DOHH2 (cell line): ENCODE results near the gene PCDHGC4.

ENCODE experiments used
- H3F3A ChIP-seq: fragments of 200-600 bp; sonication (generic), shearing (Covaris generic); 2 replicates; pipeline ENCODE4 v1.6.0; 2016; ENCODE audit warnings: antibody characterized with exemption, mild to moderate bottlenecking; ENCODE audit not compliant: control insufficient read depth, insufficient read depth
- H3K27ac ChIP-seq: fragments of 200-600 bp; sonication (generic); 2 replicates; pipeline ENCODE4 v1.5.1; 2014; ENCODE audit warnings: low read depth, mild to moderate bottlenecking, low read length, moderate library complexity
- H3K27me3 ChIP-seq: fragments of 200-600 bp; sonication (generic); 2 replicates; pipeline ENCODE4 v1.6.1; 2014; ENCODE audit warnings: mild to moderate bottlenecking, low read length, mixed read lengths; ENCODE audit not compliant: control insufficient read depth
- H3K36me3 ChIP-seq: fragments of 200-600 bp; sonication (generic); 2 replicates; pipeline ENCODE4 v1.6.1; 2014; ENCODE audit warnings: mild to moderate bottlenecking, low read length, moderate library complexity, mixed read lengths; ENCODE audit not compliant: control insufficient read depth
- H3K4me1 ChIP-seq: fragments of 200-600 bp; sonication (generic); 2 replicates; pipeline ENCODE4 v1.6.1; 2014; ENCODE audit warnings: mild to moderate bottlenecking, low read length, mixed read lengths; ENCODE audit not compliant: control insufficient read depth
- H3K4me2 ChIP-seq: fragments of 200-600 bp; sonication (generic); 2 replicates; pipeline ENCODE4 v1.6.0; 2014; ENCODE audit warnings: mild to moderate bottlenecking, low read length, moderate library complexity
- H3K4me3 ChIP-seq: fragments of 200-600 bp; sonication (generic); 2 replicates; pipeline ENCODE4 v1.5.1; 2014; ENCODE audit warnings: mild to moderate bottlenecking, low read length, mixed read lengths
- H3K79me2 ChIP-seq: fragments of 200-600 bp; sonication (generic); 2 replicates; pipeline ENCODE4 v1.6.1; 2014; ENCODE audit warnings: mild to moderate bottlenecking, low read length, mixed read lengths; ENCODE audit not compliant: control insufficient read depth
- H3K9me2 ChIP-seq: fragments of 200-600 bp; sonication (generic); replicated peaks from 2 replicates; pipeline ENCODE4 v1.6.1; 2014; ENCODE audit warnings: mild to moderate bottlenecking, low read length, mixed read lengths; ENCODE audit not compliant: control insufficient read depth
- H3K9me3 ChIP-seq: fragments of 200-600 bp; sonication (generic); 2 replicates; pipeline ENCODE4 v1.6.1; 2014; ENCODE audit warnings: antibody characterized with exemption, low read length, mixed read lengths; ENCODE audit not compliant: control insufficient read depth, insufficient read depth
- H4K20me1 ChIP-seq: fragments of 200-600 bp; sonication (generic); 2 replicates; pipeline ENCODE4 v1.6.0; 2014; ENCODE audit warnings: low read depth, mild to moderate bottlenecking, antibody characterized with exemption, low read length, moderate library complexity; ENCODE audit not compliant: control insufficient read depth, insufficient read depth
- EZH2phosphoT487 ChIP-seq: fragments of 200-600 bp; sonication (generic); IDR thresholded peaks from 2 replicates; pipeline ENCODE4 v1.6.1; 2017; ENCODE audit warnings: borderline replicate concordance, mild to moderate bottlenecking, antibody characterized with exemption, low read length, moderate library complexity, mixed read lengths
- TF ChIP-seq, protein P1 (sequence below): fragments of 200-600 bp; sonication (generic); IDR thresholded peaks from one replicate; pipeline ENCODE4 v1.5.1; 2014; ENCODE audit warnings: antibody characterized with exemption, mild to moderate bottlenecking, low read depth, low read length; ENCODE audit not compliant: poor library complexity, severe bottlenecking

Gene PCDHGC4

DNA sequence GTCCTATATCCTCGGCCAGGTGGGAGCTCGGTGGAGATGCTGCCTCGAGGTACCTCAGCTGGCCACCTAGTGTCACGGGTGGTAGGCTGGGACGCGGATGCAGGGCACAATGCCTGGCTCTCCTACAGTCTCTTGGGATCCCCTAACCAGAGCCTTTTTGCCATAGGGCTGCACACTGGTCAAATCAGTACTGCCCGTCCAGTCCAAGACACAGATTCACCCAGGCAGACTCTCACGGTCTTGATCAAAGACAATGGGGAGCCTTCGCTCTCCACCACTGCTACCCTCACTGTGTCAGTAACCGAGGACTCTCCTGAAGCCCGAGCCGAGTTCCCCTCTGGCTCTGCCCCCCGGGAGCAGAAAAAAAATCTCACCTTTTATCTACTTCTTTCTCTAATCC, 7.0 kb upstream of the PCDHGC4 start:
- no peak for TF ChIP-seq EZH2phosphoT487
- TF ChIP-seq, protein P1, sequence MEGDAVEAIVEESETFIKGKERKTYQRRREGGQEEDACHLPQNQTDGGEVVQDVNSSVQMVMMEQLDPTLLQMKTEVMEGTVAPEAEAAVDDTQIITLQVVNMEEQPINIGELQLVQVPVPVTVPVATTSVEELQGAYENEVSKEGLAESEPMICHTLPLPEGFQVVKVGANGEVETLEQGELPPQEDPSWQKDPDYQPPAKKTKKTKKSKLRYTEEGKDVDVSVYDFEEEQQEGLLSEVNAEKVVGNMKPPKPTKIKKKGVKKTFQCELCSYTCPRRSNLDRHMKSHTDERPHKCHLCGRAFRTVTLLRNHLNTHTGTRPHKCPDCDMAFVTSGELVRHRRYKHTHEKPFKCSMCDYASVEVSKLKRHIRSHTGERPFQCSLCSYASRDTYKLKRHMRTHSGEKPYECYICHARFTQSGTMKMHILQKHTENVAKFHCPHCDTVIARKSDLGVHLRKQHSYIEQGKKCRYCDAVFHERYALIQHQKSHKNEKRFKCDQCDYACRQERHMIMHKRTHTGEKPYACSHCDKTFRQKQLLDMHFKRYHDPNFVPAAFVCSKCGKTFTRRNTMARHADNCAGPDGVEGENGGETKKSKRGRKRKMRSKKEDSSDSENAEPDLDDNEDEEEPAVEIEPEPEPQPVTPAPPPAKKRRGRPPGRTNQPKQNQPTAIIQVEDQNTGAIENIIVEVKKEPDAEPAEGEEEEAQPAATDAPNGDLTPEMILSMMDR = no peak
- no peaks in the 10 kb centered on the region for H3K27me3 ChIP-seq
- peaks cover 73% of the 10 kb centered on the region for H3K79me2 ChIP-seq
- peak overlapping the region; percentile 96 for H3K4me2 ChIP-seq
- H3K36me3 ChIP-seq = peaks cover 58% of the 10 kb centered on the region
- H4K20me1 ChIP-seq = 0 out of 2 replicates have a peak, but pooled peaks cover 7% of the 10 kb centered on the region
- peaks cover 67% of the 10 kb centered on the region for H3K4me1 ChIP-seq
- H3K4me3 ChIP-seq = peak overlapping the region; percentile 90
- H3F3A ChIP-seq = peaks cover 13% of the 10 kb centered on the region; the same call in 1 of the 2 replicates
- H3K9me2 ChIP-seq = no peaks in the 10 kb centered on the region
- H3K27ac ChIP-seq = no peak overlapping the region
- H3K9me3 ChIP-seq = no peaks in the 10 kb centered on the region

DNA sequence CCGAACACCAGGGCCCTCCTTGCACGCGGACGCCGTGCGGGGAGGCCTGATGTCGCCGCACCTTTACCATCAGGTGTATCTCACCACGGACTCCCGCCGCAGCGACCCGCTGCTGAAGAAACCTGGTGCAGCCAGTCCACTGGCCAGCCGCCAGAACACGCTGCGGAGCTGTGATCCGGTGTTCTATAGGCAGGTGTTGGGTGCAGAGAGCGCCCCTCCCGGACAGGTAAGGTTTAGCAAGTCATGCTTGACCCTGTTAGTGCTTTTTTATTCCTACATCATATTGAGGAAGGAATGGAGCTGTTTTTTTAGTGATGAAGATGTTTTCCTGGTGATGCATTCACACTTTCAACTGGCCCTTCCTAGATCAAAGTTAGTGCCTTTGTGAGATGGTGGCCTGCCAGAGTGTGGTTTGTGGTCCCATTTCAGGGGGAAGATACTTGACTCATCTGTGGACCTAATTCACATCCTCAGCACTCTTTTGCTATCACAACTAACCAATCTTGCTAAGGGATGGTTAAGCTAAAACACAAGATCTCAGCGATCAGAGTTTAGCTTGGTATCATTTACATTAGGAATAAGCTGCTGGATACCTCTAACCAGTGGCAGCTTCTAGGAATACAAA, 6.4 kb upstream of the PCDHGC4 start:
- no peaks in the 10 kb centered on the region for H3K9me3 ChIP-seq
- H3K79me2 ChIP-seq = peaks cover 79% of the 10 kb centered on the region
- no peak for TF ChIP-seq EZH2phosphoT487
- TF ChIP-seq, protein P1 = peak; percentile 65
- 0 out of 2 replicates have a peak, but pooled peaks cover 7% of the 10 kb centered on the region for H4K20me1 ChIP-seq
- H3K4me2 ChIP-seq = peak overlapping the region; percentile 96
- H3K27me3 ChIP-seq = no peaks in the 10 kb centered on the region
- H3K4me1 ChIP-seq = peaks cover 73% of the 10 kb centered on the region
- H3K36me3 ChIP-seq = peaks cover 60% of the 10 kb centered on the region
- H3K4me3 ChIP-seq = peak overlapping the region; percentile 90
- no peaks in the 10 kb centered on the region for H3K9me2 ChIP-seq
- peaks cover 13% of the 10 kb centered on the region; the same call in 1 of the 2 replicates for H3F3A ChIP-seq
- H3K27ac ChIP-seq = no peak overlapping the region

DNA sequence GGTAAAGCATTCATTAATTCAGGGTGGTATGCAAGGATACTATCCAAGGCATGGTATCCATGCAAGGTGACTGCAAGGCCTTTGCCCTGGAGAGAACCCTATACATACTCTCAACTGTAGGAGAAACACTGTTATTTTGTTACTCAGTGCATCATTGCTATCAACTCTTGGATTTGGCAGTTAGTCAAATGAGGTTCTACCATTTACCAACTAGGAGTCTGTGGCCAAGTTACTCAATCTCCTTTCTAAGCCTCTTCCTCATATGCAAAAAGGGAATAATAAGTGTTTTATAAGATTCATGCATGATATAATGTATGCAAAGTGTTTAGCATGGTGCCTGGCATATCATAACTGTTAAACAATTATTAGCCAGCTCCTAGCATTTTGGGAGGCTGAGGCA, 5.1 kb upstream of the PCDHGC4 start:
- H3K4me3 ChIP-seq = peak overlapping the region; percentile 90
- H3K27me3 ChIP-seq = no peaks in the 10 kb centered on the region
- peaks cover 92% of the 10 kb centered on the region for H3K79me2 ChIP-seq
- H3K9me3 ChIP-seq = no peaks in the 10 kb centered on the region
- TF ChIP-seq EZH2phosphoT487 = no peak
- TF ChIP-seq, protein P1 = no peak
- H3K9me2 ChIP-seq = no peaks in the 10 kb centered on the region
- 0 out of 2 replicates have a peak, but pooled peaks cover 7% of the 10 kb centered on the region for H4K20me1 ChIP-seq
- peak overlapping the region; percentile 41; the same call in 1 of the 2 replicates for H3K27ac ChIP-seq
- H3K36me3 ChIP-seq = peaks cover 71% of the 10 kb centered on the region
- H3K4me2 ChIP-seq = peak overlapping the region; percentile 96
- H3K4me1 ChIP-seq = peaks cover 84% of the 10 kb centered on the region
- peaks cover 11% of the 10 kb centered on the region; the same call in 1 of the 2 replicates for H3F3A ChIP-seq
